ENCODE measurements around the gene PLBD2. TPM values are rescaled to one million over a fixed set of nuclear protein-coding genes. Genes with fewer than 3 reads are reported as not detected.
A peak's percentile ranks its signal among the peaks of the same experiment; 100 is the strongest.

The PLBD2 gene
- total RNA-seq, 2 experiments from 2014 or later, result 3.4 to 14.4 TPM

GRCh38 chr12:113330505-113330904, 27.9 kb upstream of the PLBD2 start:
- Histone ChIP-seq H3K27ac (ENCODE audit: low read depth, low read length, poor library complexity, severe bottlenecking) (no peak overlapping the region), H3K4me2 (ENCODE audit: low read length) (no peak overlapping the region), H3K4me1 (ENCODE audit: insufficient read depth, low read length, poor library complexity, severe bottlenecking) (peaks cover 31% of the 10 kb centered on the region), H2AFZ (ENCODE audit: low read length) (no peak overlapping the region), H3K9me3 (ENCODE audit: low read length) (no peaks in the 10 kb centered on the region), H3K4me3 (ENCODE audit: low read depth, low read length, poor library complexity, severe bottlenecking) (no peak overlapping the region), H3K9me2 (ENCODE audit: insufficient read depth, low read length) (no peaks in the 10 kb centered on the region), H4K20me1 (ENCODE audit: insufficient read depth, low read length) (0 out of 2 replicates have a peak, but pooled peaks cover 4% of the 10 kb centered on the region), H3K36me3 (ENCODE audit: insufficient read depth, low read length) (peaks cover 67% of the 10 kb centered on the region), H3K79me2 (ENCODE audit: insufficient read depth, low read depth, low read length) (peaks cover 19% of the 10 kb centered on the region; the same call in 1 of the 2 replicates)
- intact Hi-C loops (cut with micrococcal nuclease; ENCODE audit: unreplicated experiment), result loop anchor here (5.0 kb wide), 1 partner anchor 133 kb away; no protein-coding TSS in a partner anchor
- DNase-seq (ENCODE audit: low spot score), result no peak
- BruUV-seq (replicated peaks), result no TSS peak
- CTCF ChIA-PET (ENCODE audit: unreplicated experiment), result no interaction called here
- no peak for TF ChIP-seq CTCF (conservative IDR thresholded peaks at IDR 0.05; ENCODE audit: low read length)
- no peak for TF ChIP-seq EZH2phosphoT487 (IDR thresholded peaks at IDR 0.05; ENCODE audit: borderline replicate concordance, low read depth, low read length)
- POLR2A ChIA-PET, result no interaction called here

DNA sequence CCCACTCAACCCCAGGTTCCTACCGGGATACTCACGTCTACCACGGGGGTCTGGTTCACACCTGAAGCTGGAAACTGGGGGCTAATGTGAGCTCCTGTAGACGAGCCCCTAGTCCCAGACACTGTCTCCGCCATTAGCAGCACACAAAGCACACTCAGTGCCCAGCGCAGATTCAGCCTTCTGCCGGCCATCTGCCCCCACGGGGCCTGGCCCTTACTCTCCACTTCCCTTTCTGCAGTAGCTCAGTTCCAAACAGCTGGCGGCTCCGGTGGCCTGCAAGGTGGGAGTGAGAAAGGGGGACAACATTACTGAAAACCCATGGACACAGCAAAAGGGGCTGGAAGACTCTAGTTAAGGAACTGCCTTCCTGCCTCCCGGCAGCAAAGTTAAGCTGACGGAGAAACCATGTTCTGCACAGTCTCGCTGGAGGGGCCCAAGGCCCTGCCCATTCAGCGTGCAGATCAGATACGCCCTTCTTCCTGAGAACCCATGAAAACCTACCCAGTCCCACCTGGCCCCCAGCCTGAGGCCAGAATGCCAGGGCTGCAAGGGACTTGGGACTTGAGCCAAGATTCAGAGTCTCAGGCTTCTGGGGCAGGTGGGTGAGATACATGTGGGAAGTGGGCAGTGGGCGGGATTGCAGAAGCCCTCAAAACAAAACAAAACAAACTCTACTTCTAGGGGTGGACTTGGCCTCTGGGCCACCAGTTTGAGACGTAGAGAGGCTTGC, 25.5 kb upstream of the PLBD2 start:
- POLR2A ChIA-PET, result interaction anchor here (0.6 to 1.4 kb wide), 2 partner anchors 13 to 130 kb away, joined by 3 to 5 read pairs; no protein-coding TSS in a partner anchor
- H3K4me2 ChIP-seq (ENCODE audit: low read length), result peak overlapping the region; percentile 89
- CTCF ChIA-PET (ENCODE audit: unreplicated experiment), result interaction anchor here (0.6 kb wide), 2 partner anchors 30 to 529 kb away, joined by 3 to 4 read pairs; no protein-coding TSS in a partner anchor
- no peak for TF ChIP-seq CTCF (conservative IDR thresholded peaks at IDR 0.05; ENCODE audit: low read length)
- no peak for TF ChIP-seq EZH2phosphoT487 (IDR thresholded peaks at IDR 0.05; ENCODE audit: borderline replicate concordance, low read depth, low read length)
- H3K27ac ChIP-seq (ENCODE audit: low read depth, low read length, poor library complexity, severe bottlenecking), result peak overlapping the region; percentile 74
- DNase-seq (ENCODE audit: low spot score), result no peak
- 0 out of 2 replicates have a peak, but pooled peaks cover 4% of the 10 kb centered on the region for H4K20me1 ChIP-seq (ENCODE audit: insufficient read depth, low read length)
- H3K4me1 ChIP-seq (ENCODE audit: insufficient read depth, low read length, poor library complexity, severe bottlenecking), result peaks cover 26% of the 10 kb centered on the region
- peaks cover 19% of the 10 kb centered on the region; the same call in 1 of the 2 replicates for H3K79me2 ChIP-seq (ENCODE audit: insufficient read depth, low read depth, low read length)
- no TSS peak for BruUV-seq (replicated peaks)
- intact Hi-C loops (cut with micrococcal nuclease; ENCODE audit: unreplicated experiment), result loop anchor here (5.0 kb wide), 1 partner anchor 136 kb away; no protein-coding TSS in a partner anchor
- no peak overlapping the region for H2AFZ ChIP-seq (ENCODE audit: low read length)
- H3K36me3 ChIP-seq (ENCODE audit: insufficient read depth, low read length), result peaks cover 49% of the 10 kb centered on the region
- H3K4me3 ChIP-seq (ENCODE audit: low read depth, low read length, poor library complexity, severe bottlenecking), result peak overlapping the region; percentile 77
- H3K9me3 ChIP-seq (ENCODE audit: low read length), result no peaks in the 10 kb centered on the region
- H3K9me2 ChIP-seq (ENCODE audit: insufficient read depth, low read length), result no peaks in the 10 kb centered on the region

DNA sequence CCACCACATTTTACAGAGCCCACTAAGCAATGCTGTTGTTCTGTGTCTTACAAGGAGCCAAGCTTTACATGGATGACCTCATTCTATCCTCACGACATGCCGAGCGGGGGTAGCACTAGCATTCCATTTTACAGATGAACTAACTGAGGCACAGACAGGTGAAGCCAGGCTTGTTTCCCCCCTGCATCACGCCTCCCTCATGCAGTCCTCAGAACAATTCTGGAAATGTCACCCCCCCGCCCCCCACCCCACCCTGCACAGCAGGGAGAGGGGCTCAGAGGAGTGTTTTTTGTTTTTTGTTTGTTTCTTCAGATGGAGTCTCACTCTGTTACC, 25.0 kb upstream of the PLBD2 start:
- H3K4me1 ChIP-seq (ENCODE audit: insufficient read depth, low read length, poor library complexity, severe bottlenecking), result peaks cover 26% of the 10 kb centered on the region
- H3K79me2 ChIP-seq (ENCODE audit: insufficient read depth, low read depth, low read length), result peaks cover 19% of the 10 kb centered on the region; the same call in 1 of the 2 replicates
- no peaks in the 10 kb centered on the region for H3K9me3 ChIP-seq (ENCODE audit: low read length)
- no TSS peak for BruUV-seq (replicated peaks)
- intact Hi-C loops (cut with micrococcal nuclease; ENCODE audit: unreplicated experiment), result loop anchor here (5.0 kb wide), 1 partner anchor 136 kb away; no protein-coding TSS in a partner anchor
- H4K20me1 ChIP-seq (ENCODE audit: insufficient read depth, low read length), result 0 out of 2 replicates have a peak, but pooled peaks cover 4% of the 10 kb centered on the region
- H3K4me3 ChIP-seq (ENCODE audit: low read depth, low read length, poor library complexity, severe bottlenecking), result peak overlapping the region; percentile 77
- H3K9me2 ChIP-seq (ENCODE audit: insufficient read depth, low read length), result no peaks in the 10 kb centered on the region
- DNase-seq (ENCODE audit: low spot score), result no peak
- H3K4me2 ChIP-seq (ENCODE audit: low read length), result peak overlapping the region; percentile 89
- CTCF ChIA-PET (ENCODE audit: unreplicated experiment), result interaction anchor here (0.6 kb wide), 2 partner anchors 30 to 529 kb away, joined by 3 to 4 read pairs; no protein-coding TSS in a partner anchor
- peak overlapping the region; percentile 74 for H3K27ac ChIP-seq (ENCODE audit: low read depth, low read length, poor library complexity, severe bottlenecking)
- peaks cover 45% of the 10 kb centered on the region for H3K36me3 ChIP-seq (ENCODE audit: insufficient read depth, low read length)
- H2AFZ ChIP-seq (ENCODE audit: low read length), result no peak overlapping the region
- POLR2A ChIA-PET, result interaction anchor here (0.7 to 1.4 kb wide), 2 partner anchors 12 to 14 kb away, joined by 5 to 8 read pairs; no protein-coding TSS in a partner anchor
- no peak for TF ChIP-seq EZH2phosphoT487 (IDR thresholded peaks at IDR 0.05; ENCODE audit: borderline replicate concordance, low read depth, low read length)
- no peak for TF ChIP-seq CTCF (conservative IDR thresholded peaks at IDR 0.05; ENCODE audit: low read length)

Measured in OCI-LY7 (cell line).